ELR (cell line): ENCODE data around the gene WDR38.

Source experiments
- DNase-seq: peaks from one replicate; pipeline ENCODE4 v3.0.0-alpha.2; 2015; ENCODE audit warnings: low read depth

WDR38 gene

DNA sequence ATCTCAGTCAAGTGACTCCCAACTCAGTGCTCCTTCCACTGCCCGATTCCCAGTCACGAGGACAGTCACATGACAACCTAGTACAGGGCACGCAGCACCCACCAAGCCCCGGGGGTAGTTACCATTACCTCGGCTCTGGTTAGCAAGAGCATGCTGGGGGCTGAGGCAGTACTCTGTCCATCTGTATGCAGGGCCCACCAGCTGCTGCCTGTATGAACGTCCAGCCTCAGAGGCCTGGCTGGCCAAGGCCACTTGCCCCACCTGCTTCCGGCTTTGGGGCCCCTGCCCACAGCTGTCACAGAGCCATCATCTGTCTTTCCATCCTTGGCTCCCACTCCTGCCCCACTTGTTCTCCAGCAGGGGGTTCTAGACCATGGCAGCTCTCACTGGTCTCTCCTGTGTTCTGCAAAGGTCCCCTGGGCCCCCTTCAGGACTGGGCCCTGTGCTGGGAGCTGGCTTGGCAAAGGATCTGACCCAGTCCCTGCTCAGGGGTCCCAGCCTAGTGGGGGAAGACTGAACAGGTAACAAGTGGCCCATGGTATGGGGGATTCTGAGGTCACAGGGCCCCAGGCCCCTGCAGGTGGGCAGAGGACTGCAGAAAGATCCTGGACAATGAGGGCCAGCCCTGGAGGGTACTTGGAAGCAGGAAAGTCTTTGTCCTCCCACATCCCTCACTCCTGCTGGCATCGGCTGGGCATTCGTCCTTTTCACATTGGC is 5.2 kb downstream of the WDR38 start:
- DNase-seq = no peak

DNA sequence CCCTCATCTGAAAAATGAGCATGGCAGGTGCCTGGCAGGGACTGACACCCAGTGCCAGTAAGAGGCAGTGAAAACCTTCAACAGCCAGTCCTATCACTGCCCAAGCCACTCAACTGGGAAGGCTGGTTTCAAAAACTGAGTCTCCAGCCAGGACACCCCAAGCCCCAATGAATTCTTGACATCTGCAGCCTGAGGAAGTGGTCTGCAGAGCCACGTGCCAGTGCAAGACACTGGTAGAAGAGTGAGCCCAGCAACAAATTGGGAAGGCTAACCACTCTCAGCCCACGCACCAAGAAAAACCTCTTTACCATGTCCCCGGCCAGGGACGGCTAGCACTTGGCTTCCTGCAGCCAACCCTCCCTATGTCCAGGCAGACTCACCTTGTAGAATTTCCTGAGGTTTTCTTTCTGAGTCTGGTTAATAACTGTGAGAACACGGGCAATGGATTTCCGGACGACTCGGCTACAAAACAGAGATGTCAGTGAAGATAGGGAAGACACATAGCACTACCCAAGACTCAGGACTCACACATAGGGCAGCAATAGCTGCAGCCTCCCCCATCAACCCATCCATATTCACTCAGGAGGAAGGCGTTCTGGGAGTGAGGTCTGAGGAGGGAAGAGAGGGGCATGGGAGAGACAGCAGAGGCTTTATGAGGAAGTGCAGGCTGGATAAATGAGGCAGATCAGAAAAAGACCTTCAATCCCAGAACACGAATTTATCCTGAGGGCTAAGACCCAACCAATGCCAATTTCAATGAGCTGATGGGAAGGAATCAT is 6.7 kb downstream of the WDR38 start:
- no peak for DNase-seq

DNA sequence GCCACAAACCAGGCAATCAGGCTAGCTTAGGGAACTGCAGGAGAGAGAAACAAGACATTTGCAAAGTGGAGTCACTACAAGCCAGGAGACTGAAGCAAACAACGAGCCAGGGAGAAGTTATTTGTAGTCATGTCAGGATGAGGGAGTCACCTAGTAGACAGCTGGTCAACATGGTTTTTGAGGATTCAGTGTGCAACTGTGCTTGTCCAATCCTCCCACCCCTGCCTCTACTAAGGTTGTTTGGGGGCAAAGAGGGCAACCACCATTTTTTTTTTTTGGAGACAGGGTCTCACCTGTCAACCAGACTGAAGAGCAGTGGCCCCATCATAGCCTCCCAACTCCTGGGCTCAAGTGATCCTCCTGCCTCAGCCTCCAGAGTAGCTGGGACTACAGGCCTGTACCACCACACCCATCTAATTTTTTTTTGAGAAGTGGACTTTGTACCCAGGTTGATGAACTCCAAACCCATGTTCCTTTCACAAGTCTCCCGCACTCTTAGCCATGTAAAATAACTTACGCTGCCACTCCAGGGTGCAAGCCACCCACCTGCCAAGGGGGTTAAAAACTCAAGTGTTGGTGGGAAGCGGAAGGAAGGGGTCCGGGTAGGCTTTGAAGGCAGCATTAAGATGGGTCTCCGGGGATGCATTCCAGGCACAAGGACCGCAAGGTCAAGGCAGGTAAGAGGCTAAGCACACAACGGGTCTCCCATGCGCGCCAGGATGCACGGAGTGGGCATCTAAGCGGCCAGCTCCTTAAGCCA is 7.5 kb downstream of the WDR38 start:
- DNase-seq = no peak

DNA sequence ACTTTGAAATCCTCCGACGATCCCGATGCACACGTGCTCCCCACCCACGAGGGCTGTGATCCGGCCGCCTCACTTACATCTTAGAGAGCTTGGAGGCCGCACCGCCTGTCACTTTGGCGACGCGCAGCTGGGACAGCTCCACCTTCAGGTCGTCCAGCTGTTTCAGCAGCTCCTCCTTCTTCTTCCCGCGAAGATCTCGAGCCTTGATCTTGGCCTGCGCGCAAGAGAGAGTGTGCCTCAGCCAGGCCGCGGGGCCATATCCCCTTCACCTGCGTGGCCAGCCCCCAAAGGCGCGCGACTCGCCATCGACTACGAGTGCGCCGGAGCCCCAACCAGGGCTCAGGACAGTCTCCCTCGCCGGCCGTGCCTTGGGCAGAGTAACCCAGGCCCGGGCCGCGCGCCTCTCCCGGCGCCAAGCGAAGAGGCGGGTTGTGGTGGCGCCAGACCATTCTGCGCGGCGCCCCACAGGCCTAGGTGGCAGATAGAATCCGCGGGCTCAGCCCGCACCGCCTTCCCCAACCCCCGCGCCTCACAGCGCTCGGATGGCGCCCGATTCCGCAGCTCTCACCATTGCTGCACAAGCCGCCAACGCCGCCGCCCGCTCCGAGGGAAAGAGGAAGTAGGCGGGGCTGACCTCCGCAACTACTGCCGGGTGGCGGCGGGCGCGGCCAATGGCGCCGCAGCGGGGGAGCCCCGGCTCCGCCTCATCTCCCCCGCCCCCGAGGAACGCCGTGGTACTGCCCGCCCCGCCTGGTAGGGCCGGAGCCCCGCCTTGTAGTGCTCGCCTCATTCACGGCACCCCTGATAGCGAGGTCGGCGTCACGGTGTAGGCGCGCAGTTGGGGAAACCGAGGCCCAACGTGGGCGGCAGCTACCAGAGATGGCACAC is 8.3 kb downstream of the WDR38 start, which contains the start of the genes ARPC5L and RPL35:
ARPC5L (plus strand) TSS at position 789 of the 888 bp plus-strand sequence. CDS start 7,161 bp downstream, outside the sequence.
RPL35 (minus strand) TSS at position 616 of the 888 bp plus-strand sequence; CDS start at position 571, 45 bp downstream.
- peak; percentile 96 for DNase-seq

GRCh38 chr9:124863371-124863871 is 10.2 kb downstream of the WDR38 start:
- DNase-seq = no peak

- DNase-seq = peak; percentile 90
These were observed 15.5 kb downstream of the WDR38 start for GRCh38 chr9:124868511-124869465.

DNA sequence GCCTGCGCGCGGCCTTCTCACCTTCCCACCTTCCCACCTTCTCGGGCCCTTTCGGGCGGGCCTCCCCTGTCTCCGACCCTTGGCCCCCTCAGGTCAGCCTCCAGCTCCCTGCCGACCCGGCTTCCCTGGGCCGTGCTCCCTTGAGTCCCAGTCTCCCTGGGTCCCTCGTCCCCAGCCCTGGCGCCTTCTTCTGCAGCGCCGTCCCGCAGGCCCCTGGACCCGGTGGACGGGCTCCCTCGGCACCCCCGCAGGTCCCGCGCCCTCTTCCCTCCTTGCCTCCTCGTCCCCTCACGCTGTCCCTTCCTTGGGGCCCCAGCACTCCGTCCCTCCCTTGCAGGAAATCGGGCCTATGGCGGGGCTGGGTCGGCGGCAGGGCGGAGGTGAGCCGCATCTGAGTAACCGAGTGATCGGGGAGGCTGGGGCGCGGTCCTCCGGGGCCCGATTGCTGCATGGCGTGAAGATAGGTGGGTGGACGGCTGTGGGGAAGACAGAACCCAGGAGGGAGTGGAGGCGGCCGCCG is 16.3 kb downstream of the WDR38 start:
- peak; percentile 66 for DNase-seq

DNA sequence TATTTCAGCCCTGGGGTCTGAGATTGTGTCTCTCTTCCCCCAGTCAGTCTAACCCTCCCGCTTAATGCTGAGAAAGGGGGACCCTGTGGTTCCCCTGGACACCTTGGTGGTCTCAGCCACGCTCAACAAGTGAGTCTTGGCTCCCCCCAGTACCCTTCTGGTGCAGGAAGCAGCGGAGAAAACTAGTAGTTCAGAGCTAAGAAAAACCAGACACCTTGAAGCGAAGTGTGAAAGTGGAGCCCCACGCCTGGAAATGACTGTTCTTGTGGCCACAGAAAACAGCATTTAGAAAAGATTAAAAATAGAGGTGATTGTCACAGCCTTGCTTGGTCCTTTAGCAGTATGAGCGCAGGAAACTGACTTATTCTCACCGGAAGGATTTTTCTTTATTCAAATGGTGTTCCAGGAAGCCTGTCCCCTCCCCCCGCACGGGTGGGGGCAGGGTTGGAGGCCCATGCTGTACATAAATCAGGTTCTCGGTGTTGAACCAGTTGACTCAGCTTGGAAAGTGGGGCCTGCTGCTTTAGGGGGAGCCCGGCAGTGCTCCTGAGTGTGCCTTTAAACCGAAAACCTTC is 16.8 kb downstream of the WDR38 start:
- peak; percentile 64 for DNase-seq

- no peak for DNase-seq
These were observed 17.5 kb downstream of the WDR38 start for GRCh38 chr9:124870723-124871122.

- DNase-seq = no peak
These were observed 17.9 kb downstream of the WDR38 start for GRCh38 chr9:124871156-124871561.

DNA sequence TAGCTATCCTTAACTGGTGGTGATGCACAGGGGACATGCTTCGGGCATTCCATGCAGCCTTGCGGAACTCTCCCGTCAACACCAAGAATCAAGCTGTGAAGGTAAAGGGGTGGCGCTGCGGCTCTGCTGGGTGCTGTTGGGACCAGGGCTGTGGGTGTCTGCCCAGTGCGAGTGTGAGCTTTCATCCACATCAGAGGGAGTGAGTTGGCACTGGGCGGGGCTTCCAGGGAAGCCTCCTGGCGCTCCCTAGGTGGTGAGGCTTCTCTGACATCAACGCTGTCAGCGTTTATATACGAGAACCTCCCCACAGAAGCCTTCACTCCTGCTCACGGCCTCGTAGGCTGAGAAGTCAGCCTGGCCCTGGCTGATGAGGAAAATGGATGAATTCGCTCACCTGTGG is 20.4 kb downstream of the WDR38 start:
- no peak for DNase-seq

DNA sequence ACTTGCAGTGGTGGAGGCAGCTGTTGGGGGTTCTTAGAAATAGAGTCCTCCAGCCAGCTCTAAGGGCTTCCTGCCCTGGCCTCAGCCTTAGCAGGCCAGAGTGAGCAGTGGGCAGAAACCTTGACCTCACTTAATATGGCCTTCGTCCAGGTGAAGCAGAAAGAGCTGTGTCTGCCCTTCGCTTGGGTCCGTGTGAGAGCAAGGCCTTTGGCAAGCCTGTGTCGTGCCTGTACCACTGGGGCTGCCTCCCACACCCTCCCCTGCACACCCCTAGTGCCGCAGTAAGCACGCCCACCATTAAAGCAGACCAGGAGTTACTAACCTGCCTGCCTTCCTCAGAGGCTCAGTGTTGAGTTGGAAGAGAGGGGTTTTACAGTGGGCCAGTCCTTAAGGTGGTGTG is 22.2 kb downstream of the WDR38 start:
- DNase-seq = no peak

DNA sequence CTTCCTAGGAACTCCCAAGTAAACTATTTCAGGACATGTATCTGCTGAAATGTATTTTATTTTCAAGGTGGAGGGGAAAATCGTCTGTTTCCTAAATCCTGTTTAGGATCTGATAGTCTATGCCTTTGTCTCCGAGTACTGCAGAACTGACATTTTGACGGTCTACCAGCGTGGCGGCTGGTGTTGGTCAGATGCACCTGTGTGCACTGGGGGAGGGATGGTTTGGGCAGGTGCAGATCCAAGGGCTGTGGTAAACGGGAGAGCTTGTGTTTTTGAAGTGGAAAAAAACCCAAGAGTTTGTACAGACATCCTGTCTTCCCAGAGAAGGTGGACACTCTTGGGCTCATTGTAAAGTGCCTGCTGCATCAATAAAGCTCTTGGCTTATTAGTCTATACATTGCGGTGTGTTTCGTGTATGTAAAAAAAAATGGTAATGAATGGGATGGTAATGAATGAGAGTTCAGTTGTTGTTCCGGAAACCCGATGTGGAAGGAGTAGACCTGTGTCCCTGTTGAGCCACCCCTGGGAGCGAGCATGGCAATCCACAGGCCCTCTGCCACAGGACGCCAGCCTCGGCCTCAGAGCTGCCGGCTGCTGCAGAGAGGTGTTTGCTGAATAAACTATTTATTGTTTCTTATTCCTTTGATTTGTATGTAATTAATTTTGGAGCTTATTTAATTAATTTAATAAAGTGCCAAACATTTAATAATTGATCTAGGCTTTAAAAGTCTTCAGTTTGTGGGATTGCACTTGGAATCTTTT is 23.9 kb downstream of the WDR38 start:
- DNase-seq = no peak

DNA sequence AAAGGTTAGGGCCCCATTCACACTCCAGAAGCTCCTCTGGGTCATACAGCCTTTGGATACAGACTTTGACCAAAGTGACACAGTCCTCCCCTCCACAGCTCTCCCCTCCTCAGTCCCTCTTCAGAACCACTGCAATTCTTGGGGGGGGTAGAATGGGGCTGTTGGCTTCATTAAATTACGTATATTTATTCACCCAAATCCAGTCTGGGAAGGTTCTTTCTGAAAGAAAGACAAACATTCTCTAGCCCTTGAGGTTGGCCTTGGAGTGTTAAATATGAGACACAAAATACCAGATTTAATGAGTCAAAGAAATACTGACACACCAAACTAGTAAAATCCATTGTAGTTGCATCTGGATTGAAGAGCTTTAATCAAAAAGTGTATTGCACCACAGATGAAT is 24.8 kb downstream of the WDR38 start:
- DNase-seq = no peak

DNA sequence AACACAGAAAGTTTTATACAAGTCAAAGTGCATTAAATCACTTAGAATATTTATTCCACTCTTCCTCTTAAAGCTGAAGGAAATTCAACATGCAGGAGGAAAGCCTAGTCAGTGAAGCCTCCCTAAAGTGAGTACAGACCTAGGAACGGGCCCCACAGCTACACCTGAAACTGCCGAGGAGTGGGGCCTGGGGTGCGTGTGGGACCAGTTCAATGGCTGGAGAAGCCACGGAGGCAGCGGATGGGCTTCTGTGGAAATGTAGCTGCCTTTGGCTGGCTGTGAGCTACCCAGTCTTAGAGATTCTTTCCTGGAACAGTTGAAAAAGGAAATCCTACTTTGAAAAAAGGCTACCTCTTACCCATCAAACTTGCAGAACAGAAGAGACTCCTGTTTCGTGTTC is 25.3 kb downstream of the WDR38 start:
- no peak for DNase-seq

DNA sequence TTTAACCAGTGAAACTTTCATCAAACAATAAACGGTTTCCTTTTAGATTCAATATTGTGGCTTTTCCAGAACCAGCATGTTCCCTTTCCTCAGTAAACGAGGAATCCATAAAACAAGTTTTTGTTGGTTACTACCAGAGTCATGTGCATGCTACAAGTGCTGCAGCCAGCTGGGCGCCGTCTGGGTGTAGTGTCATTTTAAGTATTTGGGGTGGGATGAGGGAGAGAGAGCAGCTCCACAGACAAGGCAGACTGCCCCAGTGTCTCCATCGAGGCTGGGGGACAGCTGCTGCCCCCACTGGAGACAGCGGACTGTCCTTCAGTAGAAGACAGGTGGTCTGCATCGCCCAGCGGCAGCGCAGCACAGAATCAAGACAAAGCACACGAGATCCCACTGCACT is 26.0 kb downstream of the WDR38 start:
- no peak for DNase-seq

DNA sequence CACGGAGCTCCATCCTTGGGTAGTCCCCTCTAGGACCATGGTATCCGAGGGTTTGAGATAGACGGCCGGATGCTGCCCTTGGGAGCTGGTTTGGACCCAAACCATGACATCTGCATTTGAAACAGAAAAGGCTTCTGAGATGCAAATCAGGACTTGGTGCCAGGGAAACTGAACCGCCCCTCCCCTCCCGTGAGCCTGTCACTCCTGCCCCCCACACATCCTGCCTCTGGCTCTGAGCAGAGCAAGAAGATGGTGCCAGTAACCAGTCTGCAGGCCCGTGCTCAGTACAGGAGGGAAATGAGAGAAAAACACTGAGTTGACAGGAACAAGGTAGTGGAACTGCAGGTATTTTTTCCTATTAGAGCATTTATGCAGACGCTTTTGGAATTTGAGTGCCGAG is 27.2 kb downstream of the WDR38 start:
- no peak for DNase-seq

DNA sequence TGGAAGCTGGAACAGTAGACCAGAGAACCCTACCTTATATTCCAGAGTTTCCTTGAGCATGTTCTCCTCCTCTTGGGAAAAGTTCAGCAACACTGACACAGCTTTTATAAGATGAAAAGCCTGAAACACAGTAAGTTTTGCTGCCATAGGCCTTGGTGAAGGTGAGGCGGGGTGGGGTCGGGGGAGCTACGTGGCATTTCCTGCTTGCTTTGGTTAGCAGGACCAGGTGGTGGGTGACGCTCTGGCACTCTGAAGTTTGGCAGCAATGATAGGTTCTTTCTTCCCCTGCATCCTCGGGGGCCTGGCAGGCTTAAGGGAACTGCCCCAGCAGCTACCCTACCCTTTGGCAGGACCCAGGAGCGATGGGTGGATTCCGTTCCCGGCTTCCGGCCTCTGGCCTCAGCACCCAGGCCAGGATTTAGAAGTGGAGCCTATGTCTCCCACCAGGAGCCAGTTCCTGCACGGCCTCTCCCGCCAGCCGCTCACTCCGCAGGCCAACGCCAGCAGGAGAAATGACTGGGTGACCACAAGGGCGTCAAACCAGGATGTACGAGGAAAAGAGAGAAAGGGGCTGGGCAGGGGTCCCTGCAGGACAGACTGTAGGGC is 28.0 kb downstream of the WDR38 start:
- DNase-seq = no peak
